22Rv1 (cell line): ENCODE results near the gene SERPIND1.
"Not testable (repeated sequence)": the region's sequence is repeated elsewhere in the genome, so short reads cannot be mapped to it uniquely, and the experiment has no call there.

Source experiments
- H3K27ac ChIP-seq: fragments of 450-650 bp; 2 replicates; pipeline ENCODE4 v1.5.1; 2017
- ZFX ChIP-seq: fragments of 450-650 bp; IDR thresholded peaks from 2 replicates; pipeline ENCODE4 v1.6.1; 2017; ENCODE audit warnings: antibody characterized with exemption, borderline replicate concordance
- TF ChIP-seq, protein P1 (sequence below): fragments of 450-650 bp; IDR thresholded peaks from 2 replicates; pipeline ENCODE4 v1.5.1; 2017; ENCODE audit warnings: mild to moderate bottlenecking

The SERPIND1 gene

DNA sequence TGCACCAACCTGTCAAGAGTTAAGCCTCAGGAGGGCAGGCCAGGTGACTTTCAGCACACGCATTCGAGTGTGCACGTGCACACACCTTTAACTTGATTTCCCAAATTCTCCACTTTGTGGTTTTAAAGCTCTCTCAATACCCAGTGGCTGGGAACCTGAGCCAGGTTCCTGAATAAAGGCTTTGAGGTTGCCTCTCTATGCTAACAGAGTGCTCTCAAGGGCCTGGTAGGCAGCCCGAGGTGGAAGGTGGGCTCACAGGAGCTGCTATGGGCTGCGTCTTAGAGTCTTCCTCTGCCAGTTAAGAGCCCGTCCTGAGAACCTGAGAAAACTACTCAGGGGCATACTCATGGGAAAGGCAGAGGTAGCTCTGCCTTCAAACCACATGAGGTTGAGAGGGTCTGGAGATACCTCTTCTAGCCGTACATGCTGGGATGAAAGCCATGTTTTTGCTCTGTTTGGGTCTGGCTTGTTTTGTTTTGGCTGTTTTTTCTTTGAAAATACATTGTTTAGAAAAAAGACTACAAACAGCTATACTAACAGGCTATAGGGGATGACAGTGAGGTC, 11.6 kb upstream of the SERPIND1 start:
- H3K27ac ChIP-seq: no peak overlapping the region
- TF ChIP-seq ZFX: no peak
- TF ChIP-seq, protein P1, sequence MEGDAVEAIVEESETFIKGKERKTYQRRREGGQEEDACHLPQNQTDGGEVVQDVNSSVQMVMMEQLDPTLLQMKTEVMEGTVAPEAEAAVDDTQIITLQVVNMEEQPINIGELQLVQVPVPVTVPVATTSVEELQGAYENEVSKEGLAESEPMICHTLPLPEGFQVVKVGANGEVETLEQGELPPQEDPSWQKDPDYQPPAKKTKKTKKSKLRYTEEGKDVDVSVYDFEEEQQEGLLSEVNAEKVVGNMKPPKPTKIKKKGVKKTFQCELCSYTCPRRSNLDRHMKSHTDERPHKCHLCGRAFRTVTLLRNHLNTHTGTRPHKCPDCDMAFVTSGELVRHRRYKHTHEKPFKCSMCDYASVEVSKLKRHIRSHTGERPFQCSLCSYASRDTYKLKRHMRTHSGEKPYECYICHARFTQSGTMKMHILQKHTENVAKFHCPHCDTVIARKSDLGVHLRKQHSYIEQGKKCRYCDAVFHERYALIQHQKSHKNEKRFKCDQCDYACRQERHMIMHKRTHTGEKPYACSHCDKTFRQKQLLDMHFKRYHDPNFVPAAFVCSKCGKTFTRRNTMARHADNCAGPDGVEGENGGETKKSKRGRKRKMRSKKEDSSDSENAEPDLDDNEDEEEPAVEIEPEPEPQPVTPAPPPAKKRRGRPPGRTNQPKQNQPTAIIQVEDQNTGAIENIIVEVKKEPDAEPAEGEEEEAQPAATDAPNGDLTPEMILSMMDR: no peak

DNA sequence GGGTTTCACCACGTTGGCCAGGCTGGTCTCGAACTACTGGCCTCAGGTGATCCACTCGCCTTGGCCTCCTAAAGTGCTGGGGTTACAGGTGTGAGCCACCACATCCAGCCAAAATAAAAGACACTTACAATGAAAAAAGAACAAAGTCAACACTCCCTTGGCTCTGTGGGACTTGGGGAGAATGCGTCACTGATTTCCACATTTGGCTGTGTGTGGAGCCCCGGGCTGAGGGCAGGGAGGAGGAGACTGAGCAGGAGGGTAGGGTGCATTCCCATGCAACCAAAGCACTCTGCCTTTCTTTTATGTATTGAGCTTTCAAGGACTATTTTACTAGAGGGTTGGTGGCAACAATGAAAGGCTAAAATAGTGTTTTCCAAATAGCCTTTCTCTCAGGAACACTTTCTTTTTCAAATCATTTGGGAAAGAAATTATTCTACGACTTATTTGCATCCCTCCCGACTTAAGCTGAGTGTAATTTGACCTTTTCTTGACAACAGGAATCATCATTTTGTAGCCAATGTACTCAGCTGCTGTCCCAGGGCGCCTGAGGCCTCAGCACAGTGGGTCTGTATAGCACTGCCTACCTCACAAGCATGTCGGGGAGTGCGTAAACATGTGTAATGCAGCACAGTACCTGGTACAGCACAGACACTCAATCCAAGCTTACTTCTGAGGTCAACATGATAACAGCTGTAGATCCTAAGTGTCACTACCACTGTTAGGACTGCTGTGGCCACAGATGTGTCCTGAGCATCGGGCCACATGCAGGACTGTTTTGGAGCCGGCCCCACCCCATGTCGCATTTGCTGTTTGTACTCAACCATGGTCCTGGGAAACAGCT, 10.1 kb upstream of the SERPIND1 start:
- no peak overlapping the region for H3K27ac ChIP-seq
- no peak for TF ChIP-seq ZFX
- TF ChIP-seq, protein P1: no peak

DNA sequence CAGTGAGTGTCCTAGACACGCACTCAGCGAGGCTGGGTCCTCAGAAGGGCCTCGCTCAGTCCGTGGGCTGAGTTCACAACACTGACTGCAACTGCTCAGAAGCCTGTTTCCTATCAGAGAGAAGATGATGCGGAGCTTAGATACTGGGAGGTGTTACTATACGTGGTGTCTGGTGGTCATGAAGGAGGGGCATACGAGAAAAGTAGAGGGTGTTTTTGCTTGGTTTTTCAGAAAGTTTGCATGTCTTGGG, 9.5 kb upstream of the SERPIND1 start:
- TF ChIP-seq, protein P1: no peak
- no peak for TF ChIP-seq ZFX
- no peak overlapping the region for H3K27ac ChIP-seq

DNA sequence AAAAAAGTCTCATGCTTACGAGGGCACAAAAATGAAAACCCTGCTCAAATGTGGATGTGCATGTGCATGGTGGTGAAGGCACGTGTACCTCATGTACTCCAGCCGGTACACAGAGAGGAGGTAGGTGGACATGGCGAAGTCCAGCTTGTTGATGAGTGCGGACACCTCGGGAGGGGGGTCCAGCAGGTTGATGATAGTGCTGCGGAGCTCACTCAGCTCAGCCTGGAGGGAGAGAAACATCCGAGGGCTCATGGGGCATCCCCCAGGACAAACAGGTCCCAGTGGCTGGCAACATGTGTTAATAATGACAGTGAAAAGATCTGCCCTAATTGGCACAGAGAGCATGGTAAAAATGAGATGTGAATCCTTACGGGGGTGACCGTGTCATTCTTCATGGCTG, 9.2 kb upstream of the SERPIND1 start:
- no peak for TF ChIP-seq ZFX
- TF ChIP-seq, protein P1: no peak

DNA sequence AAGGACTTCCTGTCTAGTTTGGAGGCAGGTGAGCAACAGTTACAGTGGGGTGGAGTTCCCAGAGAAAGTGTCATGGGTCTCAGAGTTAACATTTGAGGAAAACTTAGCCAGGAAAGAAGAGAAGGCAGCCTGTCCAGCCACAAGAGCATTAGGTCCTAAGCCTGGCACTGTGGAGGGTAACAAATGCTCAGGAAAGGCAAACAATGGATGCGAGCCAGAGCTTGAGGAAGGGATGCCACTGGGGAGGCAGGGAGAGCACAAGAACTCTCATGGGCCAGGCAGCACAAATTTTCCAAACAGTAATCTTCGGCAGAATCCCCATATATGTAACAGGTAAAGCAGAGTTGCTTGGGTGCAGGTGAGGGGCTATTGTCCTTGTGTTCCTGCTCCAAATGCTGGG, 8.0 kb upstream of the SERPIND1 start:
- no peak overlapping the region for H3K27ac ChIP-seq

More for the DNA sequence above, 9.2 kb upstream of the SERPIND1 start:
- H3K27ac ChIP-seq: no peak overlapping the region

DNA sequence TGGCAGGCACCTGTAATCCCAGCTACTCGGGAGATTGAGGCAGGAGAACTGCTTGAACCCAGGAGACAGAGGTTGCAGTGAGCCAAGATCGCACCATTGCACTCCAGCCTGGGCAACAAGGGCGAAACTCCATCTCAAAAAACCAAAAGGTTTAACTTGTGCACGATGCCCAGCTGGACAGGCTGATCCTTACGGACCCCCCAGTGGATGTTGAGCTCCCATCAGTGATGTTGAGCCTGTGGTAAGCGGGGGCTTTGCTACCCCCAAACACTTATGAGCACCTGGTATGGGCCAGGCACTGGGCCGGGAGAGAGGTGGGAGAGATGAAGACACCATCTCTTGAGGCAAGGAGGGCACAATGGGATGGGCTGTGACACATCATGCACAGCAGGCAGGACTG, 7.4 kb upstream of the SERPIND1 start:
- TF ChIP-seq, protein P1: no peak
- no peak for TF ChIP-seq ZFX
- H3K27ac ChIP-seq: no peak overlapping the region

More for the DNA sequence above, 8.0 kb upstream of the SERPIND1 start:
- TF ChIP-seq ZFX: no peak
- TF ChIP-seq, protein P1: no peak

DNA sequence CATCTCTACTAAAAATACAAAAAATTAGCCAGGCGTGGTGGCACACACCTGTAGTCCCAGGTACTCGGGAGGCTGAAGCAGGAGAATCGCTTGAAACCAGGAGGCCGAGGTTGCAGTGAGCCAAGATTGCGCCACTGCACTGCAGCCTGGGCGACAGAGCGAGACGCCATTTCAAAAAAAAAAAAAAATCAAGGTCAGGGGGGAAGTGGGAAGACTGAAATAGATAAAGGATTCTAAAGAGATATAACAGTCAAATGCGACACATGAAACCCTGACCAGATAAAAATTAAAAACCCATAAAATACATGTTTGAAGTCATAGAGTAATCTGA, 4.5 kb upstream of the SERPIND1 start:
- not testable (repeated sequence) for H3K27ac ChIP-seq
